Measurements from ENCODE around the gene CD300A. TPM values are rescaled to one million over a fixed set of nuclear protein-coding genes. Genes with fewer than 3 reads are reported as not detected.

Gene CD300A
- total RNA-seq, 1 experiment from 2014 or later: not detected

Other genes with a start within 250 kb of the CD300A start
- gene DNAI2, start 192.4 kb upstream of the CD300A start, total RNA-seq (2014; rRNA removed): not detected in 2 replicates
- not detected in 2 replicates for gene KIF19, start 140.4 kb upstream of the CD300A start, total RNA-seq (2014; rRNA removed)
- gene BTBD17, start 104.8 kb upstream of the CD300A start, total RNA-seq (2014; rRNA removed): not detected in 2 replicates
- not detected in 2 replicates for gene GPR142, start 99.1 kb upstream of the CD300A start, total RNA-seq (2014; rRNA removed)
- gene GPRC5C, start 34.5 kb upstream of the CD300A start, total RNA-seq (2014; rRNA removed): not detected in 2 replicates
- not detected in 2 replicates for gene CD300LB, start 64.8 kb downstream of the CD300A start, total RNA-seq (2014; rRNA removed)
- gene CD300C, start 79.5 kb downstream of the CD300A start, total RNA-seq (2014; rRNA removed): not detected in 2 replicates
- not detected in 2 replicates for gene CD300H, start 100.9 kb downstream of the CD300A start, total RNA-seq (2014; rRNA removed)
- gene CD300LD, start 125.6 kb downstream of the CD300A start, total RNA-seq (2014; rRNA removed): not detected in 2 replicates
- gene CD300E, start 157.1 kb downstream of the CD300A start, total RNA-seq (2014; rRNA removed): not detected in 2 replicates
- gene CD300LF, start 246.3 kb downstream of the CD300A start, total RNA-seq (2014; rRNA removed): not detected in 2 replicates